Ectodermal cell (in vitro differentiated cells): ENCODE measurements around the gene ETV3. TPM values are rescaled to one million over a fixed set of nuclear protein-coding genes. Genes with fewer than 3 reads are reported as not detected.
"Not testable (repeated sequence)": the region's sequence is repeated elsewhere in the genome, so short reads cannot be mapped to it uniquely, and the experiment has no call there.

Experiments used
- H3K27ac ChIP-seq: 2 replicates; pipeline ENCODE4 v1.7.0; 2013; ENCODE audit warnings: mild to moderate bottlenecking, low read depth, low read length; ENCODE audit not compliant: insufficient read depth, poor library complexity, severe bottlenecking
- H3K27me3 ChIP-seq: 2 replicates; pipeline ENCODE4 v1.7.0; 2013; ENCODE audit warnings: mild to moderate bottlenecking, low read length; ENCODE audit not compliant: insufficient read depth, control insufficient read depth, poor library complexity, severe bottlenecking
- H3K36me3 ChIP-seq: one replicate; pipeline ENCODE4 v1.7.0; 2013; ENCODE audit warnings: low read length; ENCODE audit not compliant: control insufficient read depth, insufficient read depth
- H3K4me1 ChIP-seq: one replicate; pipeline ENCODE4 v1.7.0; 2013; ENCODE audit warnings: low read length; ENCODE audit not compliant: control insufficient read depth, insufficient read depth
- H3K4me3 ChIP-seq: 2 replicates; pipeline ENCODE4 v1.7.0; 2013; ENCODE audit warnings: low read depth, low read length, control low read depth; ENCODE audit not compliant: insufficient read depth
- H3K9me3 ChIP-seq: 2 replicates; pipeline ENCODE4 v1.7.0; 2013; ENCODE audit warnings: mild to moderate bottlenecking, low read length, moderate library complexity; ENCODE audit not compliant: control insufficient read depth
- WGBS, 2 experiments: methylation state at CpG; one replicate each; pipeline ENCODE4 v1.1.7; 2013; ENCODE audit warnings: missing lambda C conversion rate in 2 of 2; 5-methylcytosine and 5-hydroxymethylcytosine counted together
- polyA plus RNA-seq, 4 experiments: library from polyadenylated mRNA; stranded (reverse); fragments of 50-300 nt; gene quantifications; one replicate each; pipeline ENCODE4 v1.2.3, GENCODE V29; 2013

Gene ETV3
- 16.6 TPM for polyA plus RNA-seq (2013, experiment 1 of 4)
- 18.5 TPM for polyA plus RNA-seq (2013, experiment 2 of 4)
- 15.1 TPM for polyA plus RNA-seq (2013, experiment 3 of 4)
- polyA plus RNA-seq (2013, experiment 4 of 4): 13.8 TPM

GRCh38 chr1:157138220-157139051, at the start of gene ETV3:
ETV3 (minus strand) TSS chr1:157138395; CDS start chr1:157136352, 2,043 bp downstream.
- H3K27ac ChIP-seq: peak within 1 kb of the TSS; percentile 97
- peak within 1 kb of the TSS; percentile 94 for H3K4me3 ChIP-seq
- no peaks in the 10 kb centered on the region for H3K9me3 ChIP-seq
- peaks cover 22% of the 10 kb centered on the region for H3K36me3 ChIP-seq
- H3K27me3 ChIP-seq: no peaks in the 10 kb centered on the region
- peaks cover 4% of the 10 kb centered on the region for H3K4me1 ChIP-seq
- 0% methylated on average over 85 of the region's 85 CpGs for WGBS, 2 experiments

- Histone ChIP-seq H3K27me3 (no peaks in the 10 kb centered on the region), H3K36me3 (no peaks in the 10 kb centered on the region)
These were observed 48.2 kb upstream of the ETV3 start for GRCh38 chr1:157186281-157186992.

DNA sequence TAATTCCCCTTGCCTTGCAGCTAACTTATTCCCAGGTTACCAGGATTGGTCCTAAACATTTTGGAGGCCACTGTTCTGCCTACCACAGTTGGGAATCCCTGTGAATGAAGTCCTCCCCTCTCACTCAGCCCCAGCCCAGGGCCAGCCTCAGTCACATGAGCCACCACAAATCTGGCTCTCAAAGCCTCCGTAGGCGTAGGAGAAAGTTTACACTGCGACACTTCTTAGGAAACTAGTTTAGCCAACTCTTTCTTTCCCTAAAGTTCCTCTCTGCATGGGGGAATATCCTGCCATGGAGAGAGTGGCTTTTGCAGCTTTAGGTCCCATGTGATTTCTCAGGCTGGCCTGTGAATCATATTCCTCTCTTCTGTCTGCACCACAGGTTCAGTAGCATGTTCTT, 45.7 kb upstream of the ETV3 start:
- Histone ChIP-seq H3K4me3 (no peak overlapping the region), H3K9me3 (no peaks in the 10 kb centered on the region), H3K4me1 (no peaks in the 10 kb centered on the region), H3K27ac (no peak overlapping the region), H3K27me3 (no peaks in the 10 kb centered on the region), H3K36me3 (no peaks in the 10 kb centered on the region)
- 66 to 88% methylated on average over 3 of the region's 3 CpGs for WGBS, 2 experiments

More at GRCh38 chr1:157186281-157186992, 48.2 kb upstream of the ETV3 start:
- Histone ChIP-seq H3K4me3 (no peak overlapping the region), H3K27ac (no peak overlapping the region), H3K9me3 (no peaks in the 10 kb centered on the region), H3K4me1 (no peaks in the 10 kb centered on the region)
- WGBS, 2 experiments: 91 to 92% methylated on average over 8 of the region's 8 CpGs

DNA sequence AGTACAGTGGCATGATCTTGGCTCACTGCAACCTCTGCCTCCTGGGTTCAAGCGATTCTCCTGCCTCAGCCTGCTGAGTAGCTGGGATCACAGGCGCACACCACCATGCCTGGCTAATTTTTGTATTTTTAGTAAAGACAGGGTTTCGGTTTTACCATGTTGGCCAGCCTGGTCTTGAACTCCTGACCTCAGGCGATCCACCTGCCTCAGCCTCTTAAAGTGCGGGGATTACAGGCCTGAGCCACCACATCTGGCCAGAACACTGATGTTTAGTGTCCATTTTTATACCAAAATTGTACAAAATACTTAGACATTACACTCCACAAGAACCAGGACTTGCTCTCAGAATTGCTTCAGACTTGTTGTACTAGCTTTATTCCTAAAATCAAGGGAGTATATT, 44.2 kb upstream of the ETV3 start:
- H3K4me1 ChIP-seq, H3K9me3 ChIP-seq, H3K27ac ChIP-seq, H3K36me3 ChIP-seq, H3K27me3 ChIP-seq, H3K4me3 ChIP-seq: not testable (repeated sequence)
- WGBS, 2 experiments: 86 to 87% methylated on average over 5 of the region's 5 CpGs

- Histone ChIP-seq H3K4me1 (no peaks in the 10 kb centered on the region), H3K4me3 (no peak overlapping the region), H3K36me3 (no peaks in the 10 kb centered on the region), H3K9me3 (no peaks in the 10 kb centered on the region), H3K27me3 (no peaks in the 10 kb centered on the region), H3K27ac (no peak overlapping the region)
- 81 to 87% methylated on average over 3 of the region's 3 CpGs for WGBS, 2 experiments
These were observed 43.6 kb upstream of the ETV3 start for GRCh38 chr1:157181790-157182189.

GRCh38 chr1:157181258-157181657, 43.1 kb upstream of the ETV3 start:
- no peaks in the 10 kb centered on the region for H3K9me3 ChIP-seq
- 66% methylated on average over 5 of the region's 5 CpGs for WGBS, 2 experiments

GRCh38 chr1:157178490-157178889, 40.3 kb upstream of the ETV3 start:
- WGBS, 2 experiments: 61 to 63% methylated on average over 3 of the region's 3 CpGs
- no peak overlapping the region for H3K27ac ChIP-seq
- H3K4me1 ChIP-seq: no peaks in the 10 kb centered on the region
- no peaks in the 10 kb centered on the region for H3K9me3 ChIP-seq
- H3K27me3 ChIP-seq: no peaks in the 10 kb centered on the region
- H3K36me3 ChIP-seq: no peaks in the 10 kb centered on the region
- H3K4me3 ChIP-seq: no peak overlapping the region

More at GRCh38 chr1:157181258-157181657, 43.1 kb upstream of the ETV3 start:
- Histone ChIP-seq H3K4me3 (no peak overlapping the region), H3K4me1 (no peaks in the 10 kb centered on the region), H3K27ac (no peak overlapping the region), H3K36me3 (no peaks in the 10 kb centered on the region), H3K27me3 (no peaks in the 10 kb centered on the region)

DNA sequence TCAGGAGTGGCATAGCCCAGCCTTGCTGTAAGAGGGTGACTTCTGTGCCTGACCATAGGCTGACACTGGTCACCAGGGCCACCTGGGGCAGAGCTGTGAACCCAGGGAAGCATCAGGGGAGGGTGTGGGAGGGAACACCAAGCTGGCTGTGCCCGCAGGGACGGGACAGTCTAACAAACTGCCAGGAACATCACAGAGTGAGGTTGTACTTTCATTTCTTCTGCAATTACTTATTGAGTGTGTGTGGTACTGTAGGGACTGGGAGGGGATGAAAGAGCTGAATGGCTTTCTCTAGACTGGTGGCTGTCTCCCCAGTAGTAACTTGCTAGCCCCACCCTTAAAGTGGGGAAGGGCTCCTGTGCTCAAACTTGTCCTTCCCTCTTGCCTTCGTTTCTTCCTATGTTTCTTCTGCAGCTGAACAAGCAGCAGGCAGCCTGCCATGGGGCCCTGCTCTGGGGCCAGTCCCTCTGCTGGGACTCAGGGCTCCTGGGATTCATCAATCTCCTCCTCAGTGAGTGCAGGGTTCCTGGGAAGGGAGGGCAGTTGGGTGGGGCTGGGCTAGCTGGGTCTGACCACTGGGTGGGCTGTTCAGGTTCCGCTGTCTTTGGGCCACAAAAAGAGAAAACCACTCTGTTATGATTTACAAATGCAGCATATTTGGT, 39.7 kb upstream of the ETV3 start:
- H3K27me3 ChIP-seq: no peaks in the 10 kb centered on the region
- H3K27ac ChIP-seq: no peak overlapping the region
- no peaks in the 10 kb centered on the region for H3K36me3 ChIP-seq
- H3K4me1 ChIP-seq: no peaks in the 10 kb centered on the region
- WGBS, 2 experiments: 78 to 84% methylated on average over 4 of the region's 4 CpGs
- no peaks in the 10 kb centered on the region for H3K9me3 ChIP-seq
- no peak overlapping the region for H3K4me3 ChIP-seq

DNA sequence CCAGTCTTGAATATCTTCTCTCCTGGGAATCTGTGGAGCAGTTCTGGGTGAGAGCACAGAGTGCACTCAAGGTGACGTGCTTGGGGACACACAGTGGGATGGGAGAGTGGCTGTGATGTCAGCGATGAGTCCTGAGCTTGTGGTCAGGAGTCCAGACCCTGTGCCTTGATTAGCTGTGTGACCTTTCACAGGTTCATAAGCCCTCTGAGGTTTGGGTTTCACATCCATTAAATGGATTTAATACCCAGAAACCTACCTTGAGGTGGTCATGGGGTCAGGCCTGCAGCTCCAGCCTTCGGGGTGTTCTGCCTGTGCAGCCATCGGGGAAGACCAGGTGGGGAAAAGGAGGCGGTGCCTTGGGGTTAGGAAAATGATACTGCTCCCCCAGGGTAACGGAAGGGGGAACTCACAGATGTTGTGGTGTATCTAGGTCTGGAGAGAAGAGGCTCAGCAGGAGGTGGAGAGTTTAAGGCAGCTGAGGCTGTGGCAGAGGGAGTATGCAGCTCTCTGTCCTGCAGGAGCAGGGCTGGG, 38.5 kb upstream of the ETV3 start:
- Histone ChIP-seq H3K36me3 (no peaks in the 10 kb centered on the region), H3K9me3 (no peaks in the 10 kb centered on the region), H3K27ac (no peak overlapping the region), H3K27me3 (no peaks in the 10 kb centered on the region), H3K4me3 (no peak overlapping the region), H3K4me1 (no peaks in the 10 kb centered on the region)
- 89 to 90% methylated on average over 6 of the region's 6 CpGs for WGBS, 2 experiments
